ENCODE results near the gene PCK1. TPM values are rescaled to one million over a fixed set of nuclear protein-coding genes. Genes with fewer than 3 reads are reported as not detected.

PCK1 gene
- total and polyA plus RNA-seq, 2 of the 13 experiments (the other 11 are each of a cell fraction or from before 2014, with no cell fraction given): 6.5 to 12.6 TPM

DNA sequence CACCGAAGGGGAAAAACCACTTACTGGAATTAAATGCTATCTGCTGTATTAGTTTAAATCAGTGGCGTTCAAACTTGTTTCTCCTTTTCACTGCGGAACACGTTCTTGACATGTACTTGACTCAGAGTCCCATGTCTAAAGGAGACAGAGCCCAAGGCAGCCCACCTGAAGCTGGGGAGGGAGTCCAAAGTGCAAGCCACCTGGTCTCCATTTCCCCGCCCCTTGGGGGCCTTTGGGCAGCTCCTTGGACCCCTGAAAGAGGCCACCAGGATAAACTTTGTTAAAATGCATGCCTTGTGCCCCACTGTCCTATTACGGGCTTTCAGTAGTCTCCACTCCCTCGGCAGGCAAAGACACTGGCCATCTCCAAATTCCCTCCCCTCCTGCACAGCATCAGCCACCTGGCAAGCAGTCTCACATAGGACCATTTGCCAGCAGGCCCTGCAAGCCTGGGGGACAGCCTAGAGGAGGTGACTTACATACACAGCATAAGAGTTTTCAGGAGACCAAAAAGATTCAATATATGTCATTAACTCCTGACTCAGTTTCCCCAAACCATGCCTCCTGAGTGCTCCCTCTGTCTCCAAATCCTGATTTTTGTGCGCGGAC lies 6.7 kb downstream of the PCK1 start (continued):
- no peak for TF ChIP-seq ATAD3A (CRISPR knock-in tag; IDR thresholded peaks at IDR 0.05)
- TF ChIP-seq, protein P1, sequence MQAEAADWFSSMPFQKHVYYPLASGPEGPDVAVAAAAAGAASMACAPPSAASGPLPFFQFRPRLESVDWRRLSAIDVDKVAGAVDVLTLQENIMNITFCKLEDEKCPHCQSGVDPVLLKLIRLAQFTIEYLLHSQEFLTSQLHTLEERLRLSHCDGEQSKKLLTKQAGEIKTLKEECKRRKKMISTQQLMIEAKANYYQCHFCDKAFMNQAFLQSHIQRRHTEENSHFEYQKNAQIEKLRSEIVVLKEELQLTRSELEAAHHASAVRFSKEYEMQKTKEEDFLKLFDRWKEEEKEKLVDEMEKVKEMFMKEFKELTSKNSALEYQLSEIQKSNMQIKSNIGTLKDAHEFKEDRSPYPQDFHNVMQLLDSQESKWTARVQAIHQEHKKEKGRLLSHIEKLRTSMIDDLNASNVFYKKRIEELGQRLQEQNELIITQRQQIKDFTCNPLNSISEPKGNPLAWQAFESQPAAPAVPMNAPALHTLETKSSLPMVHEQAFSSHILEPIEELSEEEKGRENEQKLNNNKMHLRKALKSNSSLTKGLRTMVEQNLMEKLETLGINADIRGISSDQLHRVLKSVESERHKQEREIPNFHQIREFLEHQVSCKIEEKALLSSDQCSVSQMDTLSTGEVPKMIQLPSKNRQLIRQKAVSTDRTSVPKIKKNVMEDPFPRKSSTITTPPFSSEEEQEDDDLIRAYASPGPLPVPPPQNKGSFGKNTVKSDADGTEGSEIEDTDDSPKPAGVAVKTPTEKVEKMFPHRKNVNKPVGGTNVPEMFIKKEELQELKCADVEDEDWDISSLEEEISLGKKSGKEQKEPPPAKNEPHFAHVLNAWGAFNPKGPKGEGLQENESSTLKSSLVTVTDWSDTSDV (CRISPR knock-in tag; IDR thresholded peaks at IDR 0.05): no peak
- peak; percentile 8; the same call in 1 of the 2 replicates for TF ChIP-seq SETDB1 (CRISPR knock-in tag; IDR thresholded peaks at IDR 0.05; ENCODE audit: borderline replicate concordance)
- TF ChIP-seq ZNF337 (CRISPR knock-in tag; IDR thresholded peaks at IDR 0.05; ENCODE audit: borderline replicate concordance, low read depth): peak; percentile 8; the same call in 1 of the 2 replicates
- no peak for TF ChIP-seq YEATS2 (CRISPR knock-in tag; IDR thresholded peaks at IDR 0.05; ENCODE audit: borderline replicate concordance)
- TF ChIP-seq FOXC1 (CRISPR knock-in tag; IDR thresholded peaks at IDR 0.05; ENCODE audit: borderline replicate concordance): 0 out of 2 replicates have a peak, but pooled peaks have one; percentile 16
- peak; percentile 46; the same call in 1 of the 2 replicates for TF ChIP-seq ZNF616 (CRISPR knock-in tag; IDR thresholded peaks at IDR 0.05; ENCODE audit: low read depth)
- peak; percentile 46; the same call in 1 of the 2 replicates for TF ChIP-seq ZNF605 (CRISPR knock-in tag; IDR thresholded peaks at IDR 0.05)
- TF ChIP-seq ZNF709 (CRISPR knock-in tag; IDR thresholded peaks at IDR 0.05): peak; percentile 10; the same call in 1 of the 2 replicates
- no peak for TF ChIP-seq ZNF782 (CRISPR knock-in tag; IDR thresholded peaks at IDR 0.05; ENCODE audit: borderline replicate concordance)
- TF ChIP-seq FOSL2 (CRISPR knock-in tag; IDR thresholded peaks at IDR 0.05): no peak
- TF ChIP-seq POLR2A (IDR thresholded peaks at IDR 0.05; ENCODE audit: insufficient read depth in 1 of 2, low read depth in 2 of 2, low read length in 2 of 2): peak in 1 of 2 experiments; percentile 72; a peak in 3 of 4 replicates
- TF ChIP-seq MZF1 (CRISPR knock-in tag; IDR thresholded peaks at IDR 0.05; ENCODE audit: borderline replicate concordance): peak; percentile 56; the same call in 1 of the 2 replicates
- peak; percentile 51; the same call in 1 of the 2 replicates for TF ChIP-seq SIN3A (IDR thresholded peaks at IDR 0.05; ENCODE audit: borderline replicate concordance, low read depth, low read length)
- TF ChIP-seq POLR2AphosphoS5 (IDR thresholded peaks at IDR 0.05; ENCODE audit: low read depth, low read length): peak; percentile 59; the same call in 1 of the 2 replicates
- TF ChIP-seq, protein P2, sequence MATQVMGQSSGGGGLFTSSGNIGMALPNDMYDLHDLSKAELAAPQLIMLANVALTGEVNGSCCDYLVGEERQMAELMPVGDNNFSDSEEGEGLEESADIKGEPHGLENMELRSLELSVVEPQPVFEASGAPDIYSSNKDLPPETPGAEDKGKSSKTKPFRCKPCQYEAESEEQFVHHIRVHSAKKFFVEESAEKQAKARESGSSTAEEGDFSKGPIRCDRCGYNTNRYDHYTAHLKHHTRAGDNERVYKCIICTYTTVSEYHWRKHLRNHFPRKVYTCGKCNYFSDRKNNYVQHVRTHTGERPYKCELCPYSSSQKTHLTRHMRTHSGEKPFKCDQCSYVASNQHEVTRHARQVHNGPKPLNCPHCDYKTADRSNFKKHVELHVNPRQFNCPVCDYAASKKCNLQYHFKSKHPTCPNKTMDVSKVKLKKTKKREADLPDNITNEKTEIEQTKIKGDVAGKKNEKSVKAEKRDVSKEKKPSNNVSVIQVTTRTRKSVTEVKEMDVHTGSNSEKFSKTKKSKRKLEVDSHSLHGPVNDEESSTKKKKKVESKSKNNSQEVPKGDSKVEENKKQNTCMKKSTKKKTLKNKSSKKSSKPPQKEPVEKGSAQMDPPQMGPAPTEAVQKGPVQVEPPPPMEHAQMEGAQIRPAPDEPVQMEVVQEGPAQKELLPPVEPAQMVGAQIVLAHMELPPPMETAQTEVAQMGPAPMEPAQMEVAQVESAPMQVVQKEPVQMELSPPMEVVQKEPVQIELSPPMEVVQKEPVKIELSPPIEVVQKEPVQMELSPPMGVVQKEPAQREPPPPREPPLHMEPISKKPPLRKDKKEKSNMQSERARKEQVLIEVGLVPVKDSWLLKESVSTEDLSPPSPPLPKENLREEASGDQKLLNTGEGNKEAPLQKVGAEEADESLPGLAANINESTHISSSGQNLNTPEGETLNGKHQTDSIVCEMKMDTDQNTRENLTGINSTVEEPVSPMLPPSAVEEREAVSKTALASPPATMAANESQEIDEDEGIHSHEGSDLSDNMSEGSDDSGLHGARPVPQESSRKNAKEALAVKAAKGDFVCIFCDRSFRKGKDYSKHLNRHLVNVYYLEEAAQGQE (IDR thresholded peaks at IDR 0.05; ENCODE audit: borderline replicate concordance in 1 of 2, low read depth in 1 of 2, low read length in 2 of 2): 0 out of 4 replicates have a peak, but pooled peaks of 1 of the 2 experiments have one; percentile 23
- TF ChIP-seq MAZ (IDR thresholded peaks at IDR 0.05; ENCODE audit: borderline replicate concordance, low read depth, low read length): peak; percentile 60; the same call in 1 of the 2 replicates
- TF ChIP-seq MAZ (CRISPR knock-in tag; IDR thresholded peaks at IDR 0.05; ENCODE audit: low read depth): no peak; the same call in 1 of the 2 replicates
- TF ChIP-seq THAP11 (CRISPR knock-in tag; IDR thresholded peaks at IDR 0.05): 0 out of 2 replicates have a peak, but pooled peaks have one; percentile 8
- no peak for TF ChIP-seq RARA (CRISPR knock-in tag; IDR thresholded peaks at IDR 0.05)
- TF ChIP-seq POLR2AphosphoS2 (IDR thresholded peaks at IDR 0.05; ENCODE audit: low read depth, low read length): peak; percentile 9; the same call in 1 of the 2 replicates
- TF ChIP-seq ZMYM3 (CRISPR knock-in tag; IDR thresholded peaks at IDR 0.05): peak; percentile 66
- peak; percentile 37; the same call in 1 of the 2 replicates for TF ChIP-seq SP2 (CRISPR knock-in tag; IDR thresholded peaks at IDR 0.05)
- no peak for TF ChIP-seq ZBTB7B (CRISPR knock-in tag; IDR thresholded peaks at IDR 0.05)
- TF ChIP-seq ZFP36 (IDR thresholded peaks at IDR 0.05; ENCODE audit: borderline replicate concordance, low read depth, low read length, partially characterized antibody): peak; percentile 98
